NCI-H187 (cell line): Measurements from ENCODE around the gene SLC25A24.
"Not testable (repeated sequence)": the region's sequence is repeated elsewhere in the genome, so short reads cannot be mapped to it uniquely, and the experiment has no call there.

ENCODE experiments used
- DNase-seq, 2 experiments: peaks; one replicate each; lab custom pipeline; 2025; lab: John Stamatoyannopoulos, UW

Gene SLC25A24

DNA sequence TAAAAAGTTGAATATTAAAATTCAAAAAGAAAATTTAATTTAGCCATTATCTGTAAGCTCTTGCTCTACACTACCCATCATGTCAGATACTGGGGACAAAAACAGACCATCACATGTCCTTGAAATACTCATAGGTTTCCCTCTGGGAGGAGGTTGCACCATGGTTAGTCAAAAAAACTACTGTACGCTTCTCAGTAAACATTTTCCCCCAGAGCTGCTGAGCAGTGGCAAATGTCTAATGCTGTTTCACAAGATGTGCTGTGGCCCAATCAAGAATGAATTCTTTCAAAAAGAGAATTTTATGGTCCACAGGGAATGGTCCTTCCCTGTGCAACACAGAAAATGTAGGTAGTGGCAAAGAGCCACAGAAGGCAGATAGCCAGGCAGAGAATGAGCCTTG, 6.1 kb downstream of the SLC25A24 start:
- DNase-seq: no peak

GRCh38 chr1:108193333-108193732, 6.8 kb downstream of the SLC25A24 start:
- DNase-seq: no peak

GRCh38 chr1:108192581-108192980, 7.6 kb downstream of the SLC25A24 start:
- DNase-seq: no peak

GRCh38 chr1:108190686-108191416, 9.3 kb downstream of the SLC25A24 start:
- DNase-seq: peak in 1 of 2 experiments; percentile 19

DNA sequence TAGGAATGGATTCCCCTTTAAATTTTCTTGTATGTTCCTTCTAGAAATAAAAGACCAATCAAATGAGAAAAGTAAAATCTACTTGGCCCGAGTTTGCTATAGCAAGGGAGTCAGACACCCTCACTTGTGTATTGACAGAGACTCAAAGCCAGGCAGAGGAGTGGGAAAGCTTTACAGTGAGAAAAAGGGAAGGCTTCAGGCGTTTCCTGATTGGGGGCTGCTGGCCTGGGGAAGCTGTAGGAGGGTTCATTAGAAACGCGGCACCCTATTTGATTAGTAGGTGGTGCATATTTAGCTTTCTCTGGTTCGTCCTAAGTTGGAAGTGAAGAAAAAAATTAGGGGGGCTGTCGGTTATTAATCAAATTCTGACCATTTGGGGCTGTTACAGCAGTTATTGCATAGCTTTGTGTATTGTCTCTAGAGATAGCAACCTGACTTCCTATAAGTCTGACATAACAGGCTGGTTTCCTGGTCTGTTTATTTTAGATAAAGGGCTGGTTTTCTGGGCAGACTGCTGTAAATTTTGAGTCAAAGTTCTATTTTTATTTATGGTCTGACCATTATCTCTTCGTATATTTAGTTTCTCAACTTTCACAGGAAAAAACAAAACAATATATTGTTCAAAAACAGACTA, 10.0 kb downstream of the SLC25A24 start:
- DNase-seq: no peak

DNA sequence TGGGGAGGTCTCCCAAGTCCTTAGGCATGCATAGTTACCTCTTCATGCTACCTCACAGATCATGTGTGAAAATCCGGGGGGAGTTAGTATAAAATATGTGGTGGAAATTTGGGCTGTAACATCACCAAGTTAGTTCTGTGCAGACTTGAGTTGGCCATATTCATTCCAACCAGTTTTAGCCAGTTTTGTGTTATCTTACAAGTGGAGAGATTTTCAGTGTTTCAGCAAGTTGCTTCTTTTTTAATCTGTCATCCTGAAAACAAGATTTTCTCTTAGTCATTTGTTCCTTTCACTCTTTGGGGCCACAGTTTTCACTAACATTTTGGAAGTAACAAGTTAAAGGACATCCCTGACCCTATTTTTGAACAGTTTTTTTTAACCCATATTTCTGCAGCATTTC, 11.3 kb downstream of the SLC25A24 start:
- DNase-seq: no peak

DNA sequence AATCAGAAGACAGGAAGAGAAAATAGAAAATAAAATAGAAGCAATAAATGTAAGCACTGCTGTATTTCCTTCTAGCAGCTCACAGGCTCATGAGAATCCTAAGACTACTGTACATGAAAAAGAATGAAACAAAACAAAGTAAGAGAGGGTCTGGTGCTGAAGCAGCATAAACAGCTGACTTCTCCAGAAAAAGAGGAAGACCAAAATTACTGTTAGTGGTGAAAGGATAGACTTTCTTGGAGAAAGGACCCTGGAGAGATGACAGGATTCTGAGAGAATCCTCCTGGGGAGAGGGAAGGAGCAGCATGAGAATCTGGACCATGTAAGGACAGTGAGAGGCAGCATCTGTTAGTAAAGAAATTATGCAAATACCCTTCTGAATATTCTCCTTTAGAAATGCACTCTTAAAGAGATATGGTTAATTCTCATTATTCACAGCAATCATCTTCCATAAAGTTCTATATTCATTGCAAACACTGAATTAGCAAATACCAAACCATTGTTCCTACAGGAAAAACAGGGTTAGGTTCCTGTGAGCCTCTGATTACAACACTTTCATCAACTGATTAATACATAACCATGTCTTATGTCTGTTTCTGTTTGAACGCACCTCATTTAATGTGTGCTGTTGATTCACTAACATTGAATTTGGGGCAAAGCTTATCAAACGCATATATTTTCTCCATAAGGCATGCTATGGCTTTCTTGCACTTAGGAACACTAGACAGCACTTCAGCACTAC, 17.0 kb downstream of the SLC25A24 start:
- DNase-seq: no peak

DNA sequence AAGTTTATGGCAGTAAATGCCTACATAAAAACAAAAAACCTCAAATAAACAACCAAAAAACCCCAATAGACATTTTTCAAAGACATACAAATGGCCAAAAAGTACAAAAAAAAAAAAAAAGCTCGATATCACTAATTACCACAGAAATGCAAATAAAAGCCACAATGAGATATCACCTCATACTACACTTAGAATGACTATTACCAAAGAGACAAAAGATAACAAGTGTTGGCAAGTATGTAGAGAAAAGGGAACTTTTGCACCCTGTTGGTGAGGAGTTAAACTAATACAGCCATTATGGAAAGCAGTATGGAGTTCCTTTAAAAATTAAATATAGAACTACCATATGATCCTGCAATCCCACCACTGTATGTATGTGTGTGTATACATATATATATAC, 21.1 kb downstream of the SLC25A24 start:
- no peak for DNase-seq

GRCh38 chr1:108162409-108162808, 37.7 kb downstream of the SLC25A24 start:
- not testable (repeated sequence) for DNase-seq

- not testable (repeated sequence) for DNase-seq
These were observed 40.2 kb downstream of the SLC25A24 start for GRCh38 chr1:108159951-108160350.

DNA sequence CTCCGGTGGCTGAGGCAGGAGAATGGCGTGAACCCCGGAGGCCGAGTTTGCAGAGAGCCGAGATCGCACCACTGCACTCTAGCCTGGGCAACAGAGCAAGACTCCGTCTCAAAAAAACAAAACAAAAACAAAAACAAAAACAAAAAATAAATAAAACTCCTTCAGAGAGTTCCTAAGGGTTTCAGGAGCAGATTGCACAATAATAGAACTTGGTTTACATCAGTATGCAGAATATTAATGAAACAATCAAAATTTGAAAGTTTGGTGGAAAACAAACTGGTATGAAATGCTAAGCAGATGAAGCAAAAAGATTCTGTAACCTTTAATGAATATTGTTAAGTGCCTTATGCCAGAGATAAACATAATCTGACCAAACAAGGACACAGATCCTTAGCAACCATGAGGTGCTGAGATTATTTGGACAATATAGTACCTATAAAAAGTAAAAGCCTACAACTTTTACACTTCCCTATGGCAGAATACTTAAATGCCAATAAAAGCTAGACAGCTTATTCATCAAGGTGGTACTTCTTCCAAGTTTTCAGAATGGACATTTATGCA, 41.2 kb downstream of the SLC25A24 start:
- DNase-seq: no peak

DNA sequence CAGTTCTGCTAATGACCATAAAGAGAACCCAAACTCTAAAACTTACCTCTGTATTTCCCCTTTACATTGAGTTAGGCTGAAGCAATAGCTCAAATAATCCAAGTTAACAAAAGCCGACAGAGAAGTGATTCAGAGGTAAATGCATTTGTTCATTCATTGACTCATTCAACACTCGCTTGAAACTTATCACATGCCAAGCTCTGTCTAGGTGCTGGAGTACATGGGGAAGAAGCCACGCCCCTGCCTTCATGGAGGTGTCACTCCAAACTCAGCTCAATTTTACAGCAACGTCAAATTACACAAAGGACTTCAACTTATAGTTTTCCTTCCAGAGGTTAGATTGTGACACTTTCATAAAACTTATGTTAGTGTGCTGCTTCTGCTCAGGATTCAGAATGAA, 45.8 kb downstream of the SLC25A24 start:
- DNase-seq: no peak

- DNase-seq: no peak
These were observed 47.3 kb downstream of the SLC25A24 start for GRCh38 chr1:108152782-108153222.

DNA sequence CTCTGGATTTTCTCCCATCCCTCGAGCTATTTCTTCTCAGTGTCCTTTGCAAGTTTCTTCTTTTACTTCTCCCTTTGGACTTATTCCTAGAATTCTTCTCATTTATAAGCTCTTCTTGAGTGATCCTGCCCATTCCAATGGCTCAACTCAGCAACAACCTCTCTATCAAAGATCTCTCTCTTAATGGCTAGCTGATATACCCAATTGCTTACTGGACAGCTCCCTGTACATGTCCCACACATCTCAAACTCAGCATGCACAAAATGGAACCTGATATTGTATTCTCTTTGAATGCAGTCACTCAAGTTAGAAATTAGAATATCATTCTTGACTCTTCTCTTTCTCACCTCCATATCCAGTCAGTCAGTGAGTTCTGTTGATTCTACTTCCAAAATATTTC, 48.6 kb downstream of the SLC25A24 start:
- DNase-seq: no peak

GRCh38 chr1:108149796-108150467, 50.2 kb downstream of the SLC25A24 start:
- DNase-seq: no peak

- not testable (repeated sequence) for DNase-seq
These were observed 55.6 kb downstream of the SLC25A24 start for GRCh38 chr1:108144569-108144968.

DNA sequence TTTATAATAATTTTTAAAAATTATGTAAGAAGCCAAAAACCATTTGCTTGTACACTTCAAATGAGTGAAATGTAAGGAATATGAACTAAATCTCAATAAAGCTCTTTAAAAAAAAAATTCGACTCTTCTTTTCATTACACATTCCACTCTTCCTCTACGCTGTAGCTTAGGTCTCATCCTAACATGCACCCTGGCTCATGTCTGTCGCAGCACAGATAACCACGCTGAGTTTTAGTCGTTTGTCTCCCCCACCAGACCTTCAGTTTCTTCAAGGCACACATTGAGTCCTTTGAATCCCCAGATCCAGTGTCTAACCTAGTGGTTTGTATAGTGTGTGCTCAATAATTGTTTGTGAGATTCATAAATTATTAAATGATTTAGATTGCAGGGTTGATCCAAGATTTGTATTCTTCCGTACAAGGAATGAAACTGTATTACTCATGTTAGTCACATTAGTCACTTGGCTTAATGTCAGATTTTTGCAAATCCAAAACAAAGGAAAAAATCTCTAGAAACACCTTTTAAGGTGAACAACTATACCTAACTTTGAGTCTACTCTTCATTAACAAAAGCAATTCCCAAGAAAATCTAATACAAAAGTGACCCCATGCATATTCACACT, 57.3 kb downstream of the SLC25A24 start:
- no peak for DNase-seq

- DNase-seq: no peak
These were observed 57.9 kb downstream of the SLC25A24 start for GRCh38 chr1:108142258-108142657.

DNA sequence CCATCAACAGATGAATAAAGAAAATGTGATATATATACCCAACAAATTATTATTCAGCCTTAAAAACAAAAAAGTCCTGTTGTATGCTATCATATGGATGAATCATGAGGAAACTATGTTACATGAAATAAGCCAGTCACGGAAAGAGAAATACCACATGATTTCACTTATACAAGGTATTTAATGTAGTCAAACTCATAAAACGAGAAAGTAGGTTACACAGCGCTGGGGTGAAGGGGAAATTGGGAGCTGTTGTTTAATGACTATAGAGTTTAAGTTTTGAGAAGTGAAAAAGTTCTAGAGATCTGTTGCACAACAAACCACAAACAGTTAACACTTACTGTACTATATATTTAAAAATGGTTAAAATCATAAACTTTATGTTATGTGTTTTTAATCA, 58.5 kb downstream of the SLC25A24 start:
- no peak for DNase-seq

DNA sequence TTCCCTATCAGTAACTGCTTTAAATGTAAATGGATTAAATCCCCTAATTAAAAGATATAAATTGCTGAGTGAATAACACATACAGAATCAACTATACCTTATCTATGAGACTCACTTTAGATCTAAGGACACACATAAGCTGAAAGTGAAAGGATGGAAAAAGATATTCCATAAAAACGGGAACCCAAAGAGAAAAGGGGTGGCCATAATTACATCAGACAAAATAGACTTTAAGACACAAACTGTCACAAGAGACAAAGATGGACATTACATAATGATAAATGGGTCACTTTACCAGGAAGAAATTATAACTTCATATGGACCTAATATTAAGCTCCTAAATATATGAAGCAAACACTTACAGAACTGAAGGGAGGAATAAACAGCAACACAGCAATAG, 59.2 kb downstream of the SLC25A24 start:
- DNase-seq: no peak

DNA sequence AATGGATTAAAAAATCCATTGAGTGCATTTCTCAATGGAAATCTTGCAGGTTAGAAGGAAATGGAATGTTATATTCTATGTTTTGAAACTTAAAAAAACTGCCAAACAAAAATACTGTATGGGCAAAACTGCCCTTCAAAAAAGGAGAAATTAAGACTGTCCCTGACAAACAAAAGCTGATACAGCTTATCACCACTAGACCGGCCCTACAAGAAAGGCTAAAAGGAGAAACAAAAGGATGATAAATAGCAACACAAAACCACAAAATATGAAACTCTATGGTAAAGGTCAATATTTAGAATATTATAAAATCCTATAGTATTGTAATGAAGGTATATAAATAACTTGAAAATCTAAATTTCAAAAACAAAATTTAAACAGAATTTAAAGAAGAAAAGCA, 60.0 kb downstream of the SLC25A24 start:
- no peak for DNase-seq

GRCh38 chr1:108139555-108139954, 60.6 kb downstream of the SLC25A24 start:
- not testable (repeated sequence) for DNase-seq
